PFSK-1 (cell line): ENCODE measurements around the gene PLXNA1.

Experiments
- POLR2AphosphoS5 ChIP-seq: IDR thresholded peaks from 2 replicates; pipeline ENCODE4 v1.6.1; 2012; ENCODE audit warnings: low read depth, mild to moderate bottlenecking, control low read depth, low read length, moderate library complexity
- SIN3A ChIP-seq: IDR thresholded peaks from 2 replicates; pipeline ENCODE4 v1.6.1; 2012; ENCODE audit warnings: mild to moderate bottlenecking, low read length, moderate library complexity, borderline replicate concordance; ENCODE audit not compliant: insufficient read depth
- TAF1 ChIP-seq: IDR thresholded peaks from 2 replicates; pipeline ENCODE4 v1.6.1; 2012; ENCODE audit warnings: low read length, control low read depth, borderline replicate concordance; ENCODE audit not compliant: insufficient read depth
- TF ChIP-seq, protein P1 (sequence below), 2 experiments: IDR thresholded peaks; 2 replicates each; pipeline versions ENCODE4 v1.6.1 to v1.8.0; 2011 to 2012; ENCODE audit warnings: low read depth in 2 of 2, low read length in 2 of 2, control low read depth in 1 of 2, inconsistent platforms in 1 of 2, mild to moderate bottlenecking in 1 of 2, moderate library complexity in 1 of 2; ENCODE audit not compliant: insufficient read depth in 1 of 2

DNA sequence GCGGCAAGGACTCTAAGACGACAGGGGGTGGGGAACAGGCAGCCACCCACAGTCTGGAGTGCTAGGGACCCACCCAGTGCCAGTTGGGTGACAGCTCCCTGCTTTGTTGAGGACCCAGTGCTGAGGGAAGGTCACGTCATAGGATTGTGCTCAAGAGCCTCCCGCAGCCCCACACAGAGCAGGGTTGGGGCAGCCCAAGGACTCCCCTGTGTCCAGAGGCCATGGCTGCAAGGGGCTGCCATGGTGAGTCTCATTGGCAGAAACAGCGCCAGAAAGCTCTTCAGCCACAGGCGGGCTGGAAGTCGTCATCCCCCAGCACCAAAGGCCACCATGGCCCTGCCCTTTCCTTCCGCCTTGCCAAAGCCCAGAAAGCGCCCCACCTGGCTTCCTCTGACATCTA is 37.0 kb upstream of the PLXNA1 start:
- TF ChIP-seq, protein P1, sequence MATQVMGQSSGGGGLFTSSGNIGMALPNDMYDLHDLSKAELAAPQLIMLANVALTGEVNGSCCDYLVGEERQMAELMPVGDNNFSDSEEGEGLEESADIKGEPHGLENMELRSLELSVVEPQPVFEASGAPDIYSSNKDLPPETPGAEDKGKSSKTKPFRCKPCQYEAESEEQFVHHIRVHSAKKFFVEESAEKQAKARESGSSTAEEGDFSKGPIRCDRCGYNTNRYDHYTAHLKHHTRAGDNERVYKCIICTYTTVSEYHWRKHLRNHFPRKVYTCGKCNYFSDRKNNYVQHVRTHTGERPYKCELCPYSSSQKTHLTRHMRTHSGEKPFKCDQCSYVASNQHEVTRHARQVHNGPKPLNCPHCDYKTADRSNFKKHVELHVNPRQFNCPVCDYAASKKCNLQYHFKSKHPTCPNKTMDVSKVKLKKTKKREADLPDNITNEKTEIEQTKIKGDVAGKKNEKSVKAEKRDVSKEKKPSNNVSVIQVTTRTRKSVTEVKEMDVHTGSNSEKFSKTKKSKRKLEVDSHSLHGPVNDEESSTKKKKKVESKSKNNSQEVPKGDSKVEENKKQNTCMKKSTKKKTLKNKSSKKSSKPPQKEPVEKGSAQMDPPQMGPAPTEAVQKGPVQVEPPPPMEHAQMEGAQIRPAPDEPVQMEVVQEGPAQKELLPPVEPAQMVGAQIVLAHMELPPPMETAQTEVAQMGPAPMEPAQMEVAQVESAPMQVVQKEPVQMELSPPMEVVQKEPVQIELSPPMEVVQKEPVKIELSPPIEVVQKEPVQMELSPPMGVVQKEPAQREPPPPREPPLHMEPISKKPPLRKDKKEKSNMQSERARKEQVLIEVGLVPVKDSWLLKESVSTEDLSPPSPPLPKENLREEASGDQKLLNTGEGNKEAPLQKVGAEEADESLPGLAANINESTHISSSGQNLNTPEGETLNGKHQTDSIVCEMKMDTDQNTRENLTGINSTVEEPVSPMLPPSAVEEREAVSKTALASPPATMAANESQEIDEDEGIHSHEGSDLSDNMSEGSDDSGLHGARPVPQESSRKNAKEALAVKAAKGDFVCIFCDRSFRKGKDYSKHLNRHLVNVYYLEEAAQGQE (IDR thresholded peaks at IDR 0.05; ENCODE audit: insufficient read depth in 1 of 2, low read depth in 2 of 2, low read length in 2 of 2): no peak
- TF ChIP-seq SIN3A: no peak
- TF ChIP-seq POLR2AphosphoS5: no peak
- TF ChIP-seq TAF1: no peak
